Measurements from ENCODE around the gene IL2RA. TPM values are rescaled to one million over a fixed set of nuclear protein-coding genes. Genes with fewer than 3 reads are reported as not detected.

The IL2RA gene
- total RNA-seq, 2 donors from 2014 or later: 21.0 to 48.2 TPM

DNA sequence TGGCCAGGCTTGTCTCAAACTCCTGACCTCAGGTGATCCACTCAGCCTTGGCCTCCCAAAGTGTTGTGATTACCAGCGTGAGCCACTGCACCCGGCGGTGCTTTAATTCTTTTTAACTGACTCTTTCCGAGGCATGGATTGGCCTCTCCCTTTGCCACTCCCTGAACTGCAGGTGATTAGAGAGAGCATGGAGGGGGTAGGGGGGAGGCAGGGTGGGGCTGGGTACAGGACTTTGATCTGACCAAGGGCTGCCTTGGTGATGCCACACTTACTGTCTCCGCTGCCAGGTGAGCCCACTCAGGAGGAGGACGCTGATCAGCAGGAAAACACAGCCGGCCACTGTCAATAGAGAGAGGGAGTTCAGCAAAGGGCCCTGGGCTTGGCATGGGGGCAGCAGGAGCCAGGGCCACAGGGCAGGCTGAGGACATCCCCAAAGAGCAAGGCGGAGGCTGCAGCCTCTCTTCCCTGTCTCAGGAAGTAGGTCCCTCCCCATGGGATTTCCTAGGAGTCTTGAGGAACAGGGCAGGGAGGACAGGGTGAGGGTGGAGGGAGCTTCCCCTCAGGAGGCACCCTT is 44.3 kb downstream of the IL2RA start:
- Histone ChIP-seq H3K27ac (no peak overlapping the region), H3K4me1 (ENCODE audit: control insufficient read depth in 1 of 2, low read depth in 2 of 2) (no peaks in the 10 kb centered on the region), H3K9me3 (no peaks in the 10 kb centered on the region), H3K4me3 (no peak overlapping the region), H3K27me3 (replicated peaks; ENCODE audit: insufficient read depth) (no peaks in the 10 kb centered on the region), H3K36me3 (no peaks in the 10 kb centered on the region)
- ATAC-seq (ENCODE audit: insufficient number of reproducible peaks, low FRiP score, low read depth) (no peak), DNase-seq (ENCODE audit: low spot score) (no peak)
- TF ChIP-seq, protein P1, sequence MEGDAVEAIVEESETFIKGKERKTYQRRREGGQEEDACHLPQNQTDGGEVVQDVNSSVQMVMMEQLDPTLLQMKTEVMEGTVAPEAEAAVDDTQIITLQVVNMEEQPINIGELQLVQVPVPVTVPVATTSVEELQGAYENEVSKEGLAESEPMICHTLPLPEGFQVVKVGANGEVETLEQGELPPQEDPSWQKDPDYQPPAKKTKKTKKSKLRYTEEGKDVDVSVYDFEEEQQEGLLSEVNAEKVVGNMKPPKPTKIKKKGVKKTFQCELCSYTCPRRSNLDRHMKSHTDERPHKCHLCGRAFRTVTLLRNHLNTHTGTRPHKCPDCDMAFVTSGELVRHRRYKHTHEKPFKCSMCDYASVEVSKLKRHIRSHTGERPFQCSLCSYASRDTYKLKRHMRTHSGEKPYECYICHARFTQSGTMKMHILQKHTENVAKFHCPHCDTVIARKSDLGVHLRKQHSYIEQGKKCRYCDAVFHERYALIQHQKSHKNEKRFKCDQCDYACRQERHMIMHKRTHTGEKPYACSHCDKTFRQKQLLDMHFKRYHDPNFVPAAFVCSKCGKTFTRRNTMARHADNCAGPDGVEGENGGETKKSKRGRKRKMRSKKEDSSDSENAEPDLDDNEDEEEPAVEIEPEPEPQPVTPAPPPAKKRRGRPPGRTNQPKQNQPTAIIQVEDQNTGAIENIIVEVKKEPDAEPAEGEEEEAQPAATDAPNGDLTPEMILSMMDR (IDR thresholded peaks at IDR 0.05): no peak

DNA sequence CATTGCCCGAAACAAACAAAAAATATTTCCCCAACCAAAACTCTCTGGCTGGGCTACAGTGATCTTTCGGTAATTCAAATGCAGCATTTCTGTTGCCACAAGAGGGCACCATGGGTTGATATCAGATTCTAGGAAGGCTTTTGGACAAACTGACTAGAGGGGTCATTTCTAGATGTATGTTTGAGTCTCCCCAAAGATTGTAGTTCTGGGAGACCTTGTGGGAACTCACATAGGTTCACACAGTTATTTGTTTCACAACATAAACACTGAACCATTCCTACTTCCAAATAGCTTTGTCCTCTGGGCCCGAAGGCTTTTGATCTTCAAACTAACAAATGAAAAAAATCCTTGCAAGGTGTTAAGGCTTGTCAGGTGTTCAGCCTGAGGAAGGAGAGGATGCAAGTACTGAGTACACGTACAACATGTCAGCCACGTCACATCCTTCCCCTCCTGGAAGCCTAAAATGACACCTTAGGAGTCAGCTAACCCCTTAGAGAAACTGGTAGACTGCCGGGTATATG is 47.9 kb downstream of the IL2RA start:
- no peak overlapping the region for H3K27ac ChIP-seq
- H3K36me3 ChIP-seq: no peaks in the 10 kb centered on the region
- DNase-seq (ENCODE audit: low spot score): peak; percentile 21
- no peaks in the 10 kb centered on the region for H3K27me3 ChIP-seq (replicated peaks; ENCODE audit: insufficient read depth)
- no peak overlapping the region for H3K4me3 ChIP-seq
- H3K9me3 ChIP-seq: no peaks in the 10 kb centered on the region
- H3K4me1 ChIP-seq (ENCODE audit: control insufficient read depth in 1 of 2, low read depth in 2 of 2): no peaks in the 10 kb centered on the region
- no peak for ATAC-seq (ENCODE audit: insufficient number of reproducible peaks, low FRiP score, low read depth)
- TF ChIP-seq, protein P1 (IDR thresholded peaks at IDR 0.05): peak; percentile 68

DNA sequence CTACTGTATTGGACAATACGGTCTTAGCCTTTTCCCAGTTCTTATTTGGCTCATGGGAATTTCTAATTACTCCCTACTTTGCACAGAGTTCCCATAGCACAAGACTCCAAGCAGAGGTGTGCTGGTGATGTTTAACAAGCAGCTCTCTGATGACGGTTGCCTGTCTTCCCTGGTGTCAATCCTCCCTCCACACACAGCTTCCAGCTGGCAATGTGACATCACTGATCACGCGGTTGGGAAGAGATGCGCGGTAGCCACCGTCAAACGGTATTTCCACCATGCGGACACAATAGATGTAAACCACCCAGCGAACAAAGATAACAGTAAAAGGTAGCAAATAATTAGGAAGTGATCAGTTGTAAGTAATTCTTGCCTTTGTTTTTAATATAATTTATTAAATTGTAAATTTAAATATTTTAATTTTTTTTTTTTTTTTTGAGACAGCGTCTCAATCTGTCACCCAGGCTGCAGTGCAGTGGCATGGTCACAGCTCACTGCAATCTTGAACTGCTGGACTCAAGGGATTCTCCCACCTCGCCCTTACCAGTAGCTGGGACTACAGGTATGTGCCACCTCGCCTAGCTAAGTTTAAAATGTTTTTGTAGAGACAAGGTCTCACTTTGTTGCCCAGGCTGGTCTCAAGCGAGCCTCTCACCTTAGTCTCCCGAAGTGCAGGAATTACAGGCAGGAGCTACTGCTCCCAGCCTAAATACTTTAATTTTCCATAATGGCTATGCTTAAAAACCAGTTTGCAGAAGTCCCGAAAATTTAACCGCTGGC is 48.6 kb downstream of the IL2RA start:
- H3K4me1 ChIP-seq (ENCODE audit: control insufficient read depth in 1 of 2, low read depth in 2 of 2): no peaks in the 10 kb centered on the region
- H3K27ac ChIP-seq: no peak overlapping the region

DNA sequence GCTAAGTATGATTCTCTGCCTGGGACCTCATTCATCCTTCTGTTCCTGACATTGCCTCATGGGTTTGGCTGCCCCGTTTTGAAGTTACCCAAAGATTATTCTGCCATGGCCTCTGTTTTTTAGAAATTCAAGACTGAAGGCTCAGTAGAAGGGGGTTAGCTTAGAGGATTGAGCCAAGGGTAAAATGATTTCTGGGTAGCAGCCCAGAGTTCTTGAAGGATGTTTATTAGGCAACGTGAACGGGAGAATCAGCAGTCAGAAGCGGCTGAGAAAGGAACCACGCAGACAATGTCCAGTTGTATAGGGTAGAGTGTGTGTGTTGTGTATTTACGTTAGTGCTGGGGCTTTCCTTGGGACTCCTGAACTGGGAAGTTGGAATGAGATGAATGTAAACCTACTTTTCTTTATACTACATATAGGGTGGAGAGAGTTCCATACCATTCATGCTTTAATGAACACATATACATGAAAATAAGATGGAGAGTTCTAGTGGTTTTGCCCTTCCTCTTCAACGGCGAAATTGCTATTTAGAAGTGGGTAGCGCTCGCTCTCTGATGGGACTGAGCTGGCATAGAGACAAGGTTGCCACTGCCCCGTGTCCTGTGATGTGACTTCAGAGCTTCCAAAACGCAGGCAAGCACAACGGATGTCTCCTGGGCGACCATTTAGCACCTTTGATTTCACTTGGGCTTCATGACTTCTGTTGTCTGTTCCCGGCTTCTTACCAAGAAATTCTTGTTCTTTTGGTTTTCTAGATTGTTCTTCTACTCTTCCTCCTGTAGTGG is 49.9 kb downstream of the IL2RA start:
- no peaks in the 10 kb centered on the region for H3K4me1 ChIP-seq (ENCODE audit: control insufficient read depth in 1 of 2, low read depth in 2 of 2)
- H3K36me3 ChIP-seq: no peaks in the 10 kb centered on the region
- TF ChIP-seq, protein P1 (IDR thresholded peaks at IDR 0.05): no peak
- H3K9me3 ChIP-seq: no peaks in the 10 kb centered on the region
- ATAC-seq (ENCODE audit: insufficient number of reproducible peaks, low FRiP score, low read depth) (no peak), DNase-seq (ENCODE audit: low spot score) (no peak)
- no peak overlapping the region for H3K4me3 ChIP-seq
- H3K27me3 ChIP-seq (replicated peaks; ENCODE audit: insufficient read depth): no peaks in the 10 kb centered on the region
- no peak overlapping the region for H3K27ac ChIP-seq

More for the DNA sequence above, 48.6 kb downstream of the IL2RA start:
- no peak for DNase-seq (ENCODE audit: low spot score)
- ATAC-seq (ENCODE audit: insufficient number of reproducible peaks, low FRiP score, low read depth): no peak
- Histone ChIP-seq H3K4me3 (no peak overlapping the region), H3K27me3 (replicated peaks; ENCODE audit: insufficient read depth) (no peaks in the 10 kb centered on the region), H3K9me3 (no peaks in the 10 kb centered on the region), H3K36me3 (no peaks in the 10 kb centered on the region)
- TF ChIP-seq, protein P1 (IDR thresholded peaks at IDR 0.05): no peak

DNA sequence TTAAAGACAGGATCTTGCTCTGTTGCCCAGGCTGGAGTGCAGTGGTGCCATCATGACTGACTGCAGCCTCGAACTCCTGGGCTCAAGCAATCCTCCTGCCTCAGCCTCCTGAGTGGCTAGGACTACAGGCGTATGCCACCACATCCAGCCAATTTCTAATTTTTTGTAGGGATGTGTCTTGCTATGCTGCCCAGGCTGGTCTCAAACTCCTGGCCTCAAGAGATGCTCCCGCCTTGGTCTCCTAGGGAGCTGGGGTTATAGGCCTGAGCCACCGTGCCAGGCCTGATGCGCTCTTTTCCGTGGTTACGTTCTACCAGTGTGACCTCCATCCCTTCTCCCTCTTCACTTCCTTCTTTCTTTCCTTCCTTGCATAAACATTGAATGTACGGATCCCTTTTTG is 50.6 kb downstream of the IL2RA start:
- Histone ChIP-seq H3K36me3 (no peaks in the 10 kb centered on the region), H3K4me1 (ENCODE audit: control insufficient read depth in 1 of 2, low read depth in 2 of 2) (no peaks in the 10 kb centered on the region), H3K4me3 (no peak overlapping the region), H3K9me3 (no peaks in the 10 kb centered on the region), H3K27me3 (replicated peaks; ENCODE audit: insufficient read depth) (no peaks in the 10 kb centered on the region), H3K27ac (no peak overlapping the region)
- TF ChIP-seq, protein P1 (IDR thresholded peaks at IDR 0.05): no peak
- ATAC-seq (ENCODE audit: insufficient number of reproducible peaks, low FRiP score, low read depth): no peak
- DNase-seq (ENCODE audit: low spot score): no peak
